ENCODE data around the gene MAP3K19.
"Not testable (repeated sequence)": the region's sequence is repeated elsewhere in the genome, so short reads cannot be mapped to it uniquely, and the experiment has no call there.

MAP3K19 gene

GRCh38 chr2:135091681-135092080, 44.4 kb upstream of the MAP3K19 start:
- TF ChIP-seq EZH2phosphoT487 (IDR thresholded peaks at IDR 0.05; ENCODE audit: borderline replicate concordance, low read length) (no peak), CTCF (IDR thresholded peaks at IDR 0.05; ENCODE audit: low read depth, low read length, poor library complexity, severe bottlenecking) (no peak)
- no peaks in the 10 kb centered on the region for H3K4me1 ChIP-seq (ENCODE audit: control insufficient read depth, low read length)
- peaks cover 40% of the 10 kb centered on the region for H3K36me3 ChIP-seq (ENCODE audit: control insufficient read depth, low read length)

GRCh38 chr2:135089597-135089996, 42.4 kb upstream of the MAP3K19 start:
- H3K27me3 ChIP-seq (ENCODE audit: control insufficient read depth, low read length); H3K9me3 ChIP-seq (ENCODE audit: control insufficient read depth, insufficient read depth, low read length); H3K27ac ChIP-seq (ENCODE audit: low read depth, low read length); H3K4me3 ChIP-seq (ENCODE audit: low read length); H3K9me2 ChIP-seq (replicated peaks; ENCODE audit: control insufficient read depth, low read length); H4K20me1 ChIP-seq (ENCODE audit: control insufficient read depth, insufficient read depth, low read depth, low read length); H3K4me1 ChIP-seq (ENCODE audit: control insufficient read depth, low read length); H3K4me2 ChIP-seq (ENCODE audit: low read length); H3F3A ChIP-seq (ENCODE audit: control insufficient read depth, insufficient read depth): not testable (repeated sequence)
- Histone ChIP-seq H3K79me2 (ENCODE audit: control insufficient read depth, low read length) (peaks cover 40% of the 10 kb centered on the region), H3K36me3 (ENCODE audit: control insufficient read depth, low read length) (peaks cover 37% of the 10 kb centered on the region)

More at GRCh38 chr2:135091681-135092080, 44.4 kb upstream of the MAP3K19 start:
- Histone ChIP-seq H3K27ac (ENCODE audit: low read depth, low read length) (no peak overlapping the region), H3K9me3 (ENCODE audit: control insufficient read depth, insufficient read depth, low read length) (peaks cover 4% of the 10 kb centered on the region; the same call in 1 of the 2 replicates), H3F3A (ENCODE audit: control insufficient read depth, insufficient read depth) (peaks cover 6% of the 10 kb centered on the region; the same call in 1 of the 2 replicates), H4K20me1 (ENCODE audit: control insufficient read depth, insufficient read depth, low read depth, low read length) (no peaks in the 10 kb centered on the region), H3K27me3 (ENCODE audit: control insufficient read depth, low read length) (no peaks in the 10 kb centered on the region), H3K79me2 (ENCODE audit: control insufficient read depth, low read length) (peaks cover 22% of the 10 kb centered on the region), H3K4me3 (ENCODE audit: low read length) (no peak overlapping the region), H3K9me2 (replicated peaks; ENCODE audit: control insufficient read depth, low read length) (no peaks in the 10 kb centered on the region), H3K4me2 (ENCODE audit: low read length) (no peak overlapping the region)

- H3K36me3 ChIP-seq (ENCODE audit: control insufficient read depth, low read length) = peaks cover 20% of the 10 kb centered on the region
- no peak overlapping the region for H3K27ac ChIP-seq (ENCODE audit: low read depth, low read length)
- H3K27me3 ChIP-seq (ENCODE audit: control insufficient read depth, low read length) = no peaks in the 10 kb centered on the region
- H3K79me2 ChIP-seq (ENCODE audit: control insufficient read depth, low read length) = peaks cover 63% of the 10 kb centered on the region
- H3K4me3 ChIP-seq (ENCODE audit: low read length) = no peak overlapping the region
- H3K9me3 ChIP-seq (ENCODE audit: control insufficient read depth, insufficient read depth, low read length) = peaks cover 4% of the 10 kb centered on the region; the same call in 1 of the 2 replicates
- H3K4me1 ChIP-seq (ENCODE audit: control insufficient read depth, low read length) = peaks cover 4% of the 10 kb centered on the region; the same call in 1 of the 2 replicates
- H3K4me2 ChIP-seq (ENCODE audit: low read length) = no peak overlapping the region
- peaks cover 6% of the 10 kb centered on the region; the same call in 1 of the 2 replicates for H3F3A ChIP-seq (ENCODE audit: control insufficient read depth, insufficient read depth)
- TF ChIP-seq EZH2phosphoT487 (IDR thresholded peaks at IDR 0.05; ENCODE audit: borderline replicate concordance, low read length) (no peak), CTCF (IDR thresholded peaks at IDR 0.05; ENCODE audit: low read depth, low read length, poor library complexity, severe bottlenecking) (no peak)
- H4K20me1 ChIP-seq (ENCODE audit: control insufficient read depth, insufficient read depth, low read depth, low read length) = no peaks in the 10 kb centered on the region
- no peaks in the 10 kb centered on the region for H3K9me2 ChIP-seq (replicated peaks; ENCODE audit: control insufficient read depth, low read length)
These were observed 39.0 kb upstream of the MAP3K19 start for GRCh38 chr2:135086222-135086621.

GRCh38 chr2:135078417-135078816, 31.2 kb upstream of the MAP3K19 start:
- H3K4me3 ChIP-seq (ENCODE audit: low read length) = no peak overlapping the region
- no peaks in the 10 kb centered on the region for H3K4me1 ChIP-seq (ENCODE audit: control insufficient read depth, low read length)
- H3F3A ChIP-seq (ENCODE audit: control insufficient read depth, insufficient read depth) = no peaks in the 10 kb centered on the region
- no peak overlapping the region for H3K4me2 ChIP-seq (ENCODE audit: low read length)
- peaks cover 2% of the 10 kb centered on the region; the same call in 1 of the 2 replicates for H3K9me3 ChIP-seq (ENCODE audit: control insufficient read depth, insufficient read depth, low read length)
- H3K79me2 ChIP-seq (ENCODE audit: control insufficient read depth, low read length) = peaks cover 56% of the 10 kb centered on the region
- H3K27ac ChIP-seq (ENCODE audit: low read depth, low read length) = no peak overlapping the region
- no peaks in the 10 kb centered on the region for H3K27me3 ChIP-seq (ENCODE audit: control insufficient read depth, low read length)
- no peaks in the 10 kb centered on the region for H4K20me1 ChIP-seq (ENCODE audit: control insufficient read depth, insufficient read depth, low read depth, low read length)
- TF ChIP-seq EZH2phosphoT487 (IDR thresholded peaks at IDR 0.05; ENCODE audit: borderline replicate concordance, low read length) (no peak), CTCF (IDR thresholded peaks at IDR 0.05; ENCODE audit: low read depth, low read length, poor library complexity, severe bottlenecking) (no peak)
- H3K36me3 ChIP-seq (ENCODE audit: control insufficient read depth, low read length) = peaks cover 11% of the 10 kb centered on the region; the same call in 1 of the 2 replicates
- no peaks in the 10 kb centered on the region for H3K9me2 ChIP-seq (replicated peaks; ENCODE audit: control insufficient read depth, low read length)

Data from DOHH2 (cell line).